Skeletal muscle tissue (tissue), 4 donors: ENCODE measurements around the gene HMCN2. TPM values are rescaled to one million over a fixed set of nuclear protein-coding genes. Genes with fewer than 3 reads are reported as not detected.

ENCODE experiments used
- H3K27ac ChIP-seq: one replicate; pipeline ENCODE4 v1.7.0; 2013; ENCODE audit warnings: mild to moderate bottlenecking, low read depth, low read length, inconsistent platforms
- H3K27me3 ChIP-seq, 3 donors: one replicate each; pipeline ENCODE4 v1.7.0; 2013; ENCODE audit warnings: low read length in 3 of 3; ENCODE audit not compliant: control insufficient read depth in 3 of 3, insufficient read depth in 3 of 3
- H3K36me3 ChIP-seq, 3 donors: one replicate each; pipeline ENCODE4 v1.7.0; 2013; ENCODE audit warnings: low read length in 3 of 3; ENCODE audit not compliant: control insufficient read depth in 3 of 3, insufficient read depth in 3 of 3
- H3K4me1 ChIP-seq, 3 donors: one replicate each; pipeline ENCODE4 v1.7.0; 2013; ENCODE audit warnings: low read length in 3 of 3, mild to moderate bottlenecking in 3 of 3; ENCODE audit not compliant: control insufficient read depth in 3 of 3, insufficient read depth in 3 of 3
- H3K4me3 ChIP-seq, 3 donors: one replicate each; pipeline ENCODE4 v1.7.0; 2013; ENCODE audit warnings: low read length in 3 of 3
- H3K9ac ChIP-seq, 3 donors: one replicate each; pipeline ENCODE4 v1.7.0; 2013; ENCODE audit warnings: low read length in 3 of 3, mild to moderate bottlenecking in 3 of 3, moderate library complexity in 2 of 3, low read depth in 1 of 3
- H3K9me3 ChIP-seq, 3 donors: one replicate each; pipeline ENCODE4 v1.7.0; 2013; ENCODE audit warnings: low read length in 3 of 3; ENCODE audit not compliant: control insufficient read depth in 3 of 3
- total RNA-seq: library from RNA; depleted of rRNA; stranded (reverse); fragments of >200 nt; gene quantifications from one replicate; pipeline ENCODE4 v1.2.3, GENCODE V29; 2014
- donor health status: Osteomylitis.

Gene HMCN2
- total RNA-seq, 1 donor from 2014 or later: 12.5 TPM

DNA sequence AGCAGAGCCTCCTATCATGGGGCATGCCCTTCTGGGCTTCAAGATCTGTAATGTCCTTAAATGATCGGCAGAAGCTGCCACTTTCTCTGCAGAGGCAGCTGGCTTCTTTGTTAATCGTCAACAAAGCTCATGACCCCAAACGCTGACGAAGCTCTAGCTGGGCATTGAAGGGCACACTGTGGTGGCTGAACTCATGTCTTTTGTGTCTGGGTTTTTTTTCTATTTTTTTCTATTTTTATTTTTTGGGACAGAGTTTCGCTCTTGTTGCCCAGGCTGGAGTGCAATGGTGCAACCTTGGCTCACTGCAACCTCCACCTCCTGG lies 114.0 kb downstream of the HMCN2 start:
- Histone ChIP-seq H3K9me3 (no peaks in the 10 kb centered on the region), H3K4me1 (no peaks in the 10 kb centered on the region), H3K36me3 (peaks cover 0 to 2% (median 0%) of the 10 kb centered on the region in 3 donors), H3K27me3 (peaks cover 0 to 5% (median 0%) of the 10 kb centered on the region in 3 donors), H3K27ac (no peak overlapping the region), H3K4me3 (no peak overlapping the region), H3K9ac (no peak overlapping the region)

DNA sequence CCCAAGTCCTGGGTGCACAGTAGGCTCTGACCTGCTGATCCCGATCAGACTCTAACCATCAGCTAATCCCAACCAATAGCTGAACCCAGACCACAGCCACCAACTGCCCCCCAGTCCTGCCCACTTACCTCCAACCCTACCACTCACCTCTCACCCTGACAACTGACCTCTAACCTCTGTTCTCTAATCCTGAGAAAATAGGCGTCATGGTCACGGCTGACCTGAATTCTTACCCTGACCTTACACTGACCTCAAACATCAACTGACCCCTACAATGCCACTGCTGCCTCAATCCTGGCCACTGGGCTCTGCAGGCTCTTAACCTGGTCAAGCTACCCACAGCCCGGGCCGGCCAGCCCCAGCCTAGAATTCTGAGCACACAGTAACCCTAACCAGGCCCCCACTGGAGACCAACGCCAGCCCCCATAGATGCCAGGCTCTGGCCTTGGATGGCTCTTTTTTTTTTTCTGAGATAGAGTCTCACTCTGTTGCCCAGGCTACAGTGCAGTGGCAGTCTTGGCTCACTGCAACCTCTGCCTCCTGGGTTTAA lies 115.4 kb downstream of the HMCN2 start:
- no peaks in the 10 kb centered on the region for H3K9me3 ChIP-seq
- H3K27me3 ChIP-seq: peaks cover 0 to 8% (median 2%) of the 10 kb centered on the region in 3 donors
- no peaks in the 10 kb centered on the region for H3K36me3 ChIP-seq
- H3K9ac ChIP-seq: no peak overlapping the region
- no peak overlapping the region for H3K27ac ChIP-seq
- H3K4me3 ChIP-seq: no peak overlapping the region
- H3K4me1 ChIP-seq: no peaks in the 10 kb centered on the region

DNA sequence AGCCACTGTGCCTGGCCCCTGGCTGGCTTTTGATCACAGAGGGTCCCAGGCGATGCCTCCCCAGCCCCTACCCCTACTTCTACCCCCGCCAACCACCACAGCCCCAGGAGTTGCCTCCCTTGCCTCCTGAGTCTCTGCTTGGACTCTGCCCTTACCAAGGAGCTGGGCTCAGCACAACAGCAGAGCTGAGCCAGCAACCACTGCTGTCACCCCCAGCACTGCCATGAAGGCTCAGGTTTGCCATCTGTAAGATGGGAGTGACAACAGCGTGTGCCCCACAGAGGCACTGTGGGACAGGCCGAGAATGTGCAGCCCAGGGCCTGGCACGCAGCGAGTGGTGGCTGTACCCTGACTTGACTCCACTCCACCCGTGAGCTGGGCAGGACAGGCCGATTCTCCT lies 116.1 kb downstream of the HMCN2 start:
- Histone ChIP-seq H3K27me3 (peaks cover 0 to 8% (median 2%) of the 10 kb centered on the region in 3 donors), H3K9me3 (no peaks in the 10 kb centered on the region), H3K4me1 (no peaks in the 10 kb centered on the region), H3K27ac (no peak overlapping the region), H3K4me3 (no peak overlapping the region), H3K9ac (no peak overlapping the region), H3K36me3 (no peaks in the 10 kb centered on the region)

DNA sequence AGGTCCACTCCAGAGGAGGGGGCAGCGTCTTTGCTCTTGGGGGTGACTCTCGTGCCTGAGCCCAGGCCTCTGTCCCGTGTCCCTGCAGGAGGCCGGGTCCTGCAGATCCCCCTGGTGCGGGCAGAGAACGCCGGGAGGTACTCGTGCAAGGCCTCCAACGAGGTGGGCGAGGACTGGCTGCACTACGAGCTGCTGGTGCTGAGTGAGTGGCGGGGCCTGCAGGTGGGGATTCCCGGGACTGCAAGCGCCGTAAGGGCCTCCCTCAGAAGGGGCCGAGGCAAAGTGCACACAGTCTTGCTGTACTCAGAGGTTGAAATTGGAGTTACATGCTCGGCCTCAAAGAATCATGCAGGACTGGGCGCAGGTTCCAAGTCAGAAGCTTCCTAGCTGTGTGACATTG lies 116.5 kb downstream of the HMCN2 start:
- H3K4me3 ChIP-seq: no peak overlapping the region
- H3K4me1 ChIP-seq: no peaks in the 10 kb centered on the region
- no peak overlapping the region for H3K9ac ChIP-seq
- no peaks in the 10 kb centered on the region for H3K9me3 ChIP-seq
- peaks cover 0 to 8% (median 2%) of the 10 kb centered on the region in 3 donors for H3K27me3 ChIP-seq
- H3K36me3 ChIP-seq: peaks cover 0 to 2% (median 0%) of the 10 kb centered on the region in 3 donors
- H3K27ac ChIP-seq: no peak overlapping the region

DNA sequence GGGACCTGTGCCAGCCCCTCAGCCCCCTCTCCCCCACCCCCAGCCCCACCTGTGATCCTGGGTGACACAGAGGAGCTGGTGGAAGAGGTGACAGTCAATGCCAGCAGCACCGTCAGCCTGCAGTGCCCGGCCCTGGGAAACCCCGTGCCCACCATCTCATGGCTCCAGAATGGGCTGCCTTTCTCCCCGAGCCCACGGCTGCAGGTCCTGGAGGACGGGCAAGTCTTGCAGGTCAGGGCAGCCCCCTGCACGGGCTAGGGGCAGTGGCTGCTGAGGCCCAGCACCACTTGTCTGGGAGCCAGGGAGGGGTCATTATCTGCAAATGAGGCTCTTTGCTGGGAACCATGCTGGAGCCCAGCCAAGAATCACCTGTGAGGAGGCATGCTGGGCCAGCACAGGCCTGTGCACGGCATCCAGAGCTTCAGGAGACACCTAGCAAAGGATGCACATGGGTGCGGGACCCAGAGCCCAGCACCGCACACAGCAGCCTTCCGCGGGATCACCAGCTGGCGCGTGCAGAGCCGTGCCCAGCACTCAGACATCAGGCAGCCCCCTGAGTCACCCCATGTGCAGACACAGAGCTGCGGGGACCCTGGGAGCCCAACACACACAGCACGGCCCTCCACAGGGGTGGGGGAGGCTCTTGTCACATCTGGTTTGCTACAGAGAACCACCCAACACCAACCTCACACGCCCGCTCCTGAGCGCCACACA lies 117.2 kb downstream of the HMCN2 start:
- H3K36me3 ChIP-seq: peaks cover 0 to 2% (median 0%) of the 10 kb centered on the region in 3 donors
- H3K9ac ChIP-seq: no peak overlapping the region
- no peaks in the 10 kb centered on the region for H3K9me3 ChIP-seq
- H3K27ac ChIP-seq: no peak overlapping the region
- no peak overlapping the region for H3K4me3 ChIP-seq
- H3K4me1 ChIP-seq: no peaks in the 10 kb centered on the region
- peaks cover 0 to 8% (median 2%) of the 10 kb centered on the region in 3 donors for H3K27me3 ChIP-seq

DNA sequence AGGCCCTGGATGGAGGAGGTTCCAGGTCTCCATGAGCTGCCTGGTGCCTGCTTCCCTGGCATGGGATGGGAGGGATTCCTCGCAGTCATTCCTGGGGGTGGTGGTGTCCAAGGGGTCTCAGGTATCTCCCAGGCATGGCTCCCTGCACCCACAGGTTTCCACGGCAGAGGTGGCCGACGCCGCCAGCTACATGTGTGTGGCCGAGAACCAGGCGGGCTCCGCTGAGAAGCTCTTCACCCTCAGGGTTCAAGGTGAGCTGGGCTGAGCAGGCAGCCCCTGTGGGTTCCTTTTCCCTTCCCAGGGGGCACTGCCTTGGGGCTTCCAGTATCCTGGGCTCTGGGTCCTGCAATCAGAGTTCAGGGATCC lies 117.8 kb downstream of the HMCN2 start:
- H3K4me1 ChIP-seq: no peaks in the 10 kb centered on the region
- no peak overlapping the region for H3K27ac ChIP-seq
- H3K4me3 ChIP-seq: no peak overlapping the region
- peaks cover 0 to 8% (median 2%) of the 10 kb centered on the region in 3 donors for H3K27me3 ChIP-seq
- peaks cover 0 to 2% (median 0%) of the 10 kb centered on the region in 3 donors for H3K36me3 ChIP-seq
- H3K9me3 ChIP-seq: no peaks in the 10 kb centered on the region
- H3K9ac ChIP-seq: no peak overlapping the region

DNA sequence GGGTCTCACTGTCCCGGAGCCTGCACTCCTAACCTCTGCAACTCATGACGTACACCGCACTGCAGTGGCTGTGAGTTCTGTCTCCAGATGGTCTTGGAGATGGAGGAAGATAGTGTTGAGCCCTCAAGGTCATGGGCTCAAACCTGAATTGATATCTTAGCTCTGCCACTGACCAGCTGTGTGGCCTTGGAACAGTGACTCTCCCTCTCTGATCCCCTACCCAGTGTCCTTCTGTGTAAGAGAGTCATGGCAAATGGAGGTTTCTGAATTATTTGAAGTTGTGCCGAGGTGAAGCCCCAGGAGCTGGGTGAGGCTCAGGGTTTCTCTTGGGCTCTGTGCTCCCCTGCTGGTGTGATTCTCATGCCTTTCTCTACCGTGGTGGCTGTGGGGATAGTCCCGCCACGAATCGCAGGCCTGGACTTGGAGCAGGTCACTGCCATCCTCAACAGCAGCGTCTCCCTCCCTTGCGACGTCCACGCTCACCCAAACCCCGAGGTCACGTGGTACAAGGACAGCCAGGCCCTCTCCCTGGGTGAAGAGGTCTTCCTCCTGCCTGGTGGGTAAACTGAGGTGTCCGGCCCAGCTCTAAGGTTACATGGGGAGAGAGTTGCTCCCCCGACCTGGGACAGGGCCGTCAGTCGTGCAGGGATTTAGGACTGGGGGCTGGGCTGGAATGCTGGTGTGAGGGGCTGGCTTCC lies 118.6 kb downstream of the HMCN2 start:
- H3K27me3 ChIP-seq: peaks cover 0 to 8% (median 2%) of the 10 kb centered on the region in 3 donors
- H3K9me3 ChIP-seq: no peaks in the 10 kb centered on the region
- no peaks in the 10 kb centered on the region for H3K4me1 ChIP-seq
- H3K4me3 ChIP-seq: no peak overlapping the region
- H3K36me3 ChIP-seq: peaks cover 0 to 2% (median 0%) of the 10 kb centered on the region in 3 donors
- H3K27ac ChIP-seq: no peak overlapping the region
- H3K9ac ChIP-seq: no peak overlapping the region

DNA sequence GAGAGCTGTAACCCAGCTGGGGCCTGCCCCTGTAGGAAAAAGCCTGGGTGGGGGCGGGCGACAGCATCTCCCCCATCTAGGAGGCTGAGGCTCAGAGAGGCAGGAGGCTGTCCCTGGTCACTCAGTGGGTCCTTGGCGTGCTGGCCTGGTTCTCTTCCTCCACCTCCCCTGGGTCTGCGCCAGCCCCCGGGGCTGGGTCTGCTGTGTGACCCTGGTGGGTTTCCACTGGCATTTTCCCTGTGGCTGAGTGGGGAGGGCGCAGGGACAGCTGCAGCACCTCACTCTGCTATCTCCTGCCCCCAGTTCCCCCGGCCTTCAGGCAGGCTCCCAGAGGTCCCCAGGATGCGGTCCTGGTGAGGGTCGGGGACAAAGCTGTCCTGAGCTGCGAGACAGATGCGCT lies 119.7 kb downstream of the HMCN2 start:
- Histone ChIP-seq H3K4me1 (no peaks in the 10 kb centered on the region), H3K36me3 (peaks cover 0 to 2% (median 0%) of the 10 kb centered on the region in 3 donors), H3K27ac (no peak overlapping the region), H3K9ac (no peak overlapping the region), H3K27me3 (peaks cover 0 to 8% (median 2%) of the 10 kb centered on the region in 3 donors), H3K4me3 (no peak overlapping the region), H3K9me3 (no peaks in the 10 kb centered on the region)

DNA sequence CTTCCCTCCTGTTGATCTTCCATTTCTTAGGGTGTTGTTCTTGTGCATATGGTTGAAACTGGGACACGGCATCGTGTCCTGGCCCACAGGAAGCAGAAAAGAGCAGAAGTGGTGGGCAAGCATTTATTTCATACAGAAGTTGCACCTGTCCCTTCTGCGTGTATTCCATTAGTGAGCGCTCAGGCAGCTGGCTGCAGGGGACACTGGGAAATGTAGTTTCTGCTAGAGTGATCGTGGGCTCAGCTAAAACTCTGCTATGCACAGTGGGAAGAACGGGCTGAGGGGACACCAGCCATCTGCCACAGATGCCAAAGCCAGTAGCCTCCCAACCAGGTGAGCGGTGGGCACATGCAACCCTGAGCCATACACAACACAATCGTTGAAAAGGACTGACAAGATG lies 121.8 kb downstream of the HMCN2 start:
- no peaks in the 10 kb centered on the region for H3K4me1 ChIP-seq
- no peak overlapping the region for H3K27ac ChIP-seq
- H3K9me3 ChIP-seq: no peaks in the 10 kb centered on the region
- no peak overlapping the region for H3K4me3 ChIP-seq
- H3K27me3 ChIP-seq: peaks cover 0 to 9% (median 8%) of the 10 kb centered on the region in 3 donors
- no peak overlapping the region for H3K9ac ChIP-seq
- peaks cover 0 to 2% (median 0%) of the 10 kb centered on the region in 3 donors for H3K36me3 ChIP-seq

DNA sequence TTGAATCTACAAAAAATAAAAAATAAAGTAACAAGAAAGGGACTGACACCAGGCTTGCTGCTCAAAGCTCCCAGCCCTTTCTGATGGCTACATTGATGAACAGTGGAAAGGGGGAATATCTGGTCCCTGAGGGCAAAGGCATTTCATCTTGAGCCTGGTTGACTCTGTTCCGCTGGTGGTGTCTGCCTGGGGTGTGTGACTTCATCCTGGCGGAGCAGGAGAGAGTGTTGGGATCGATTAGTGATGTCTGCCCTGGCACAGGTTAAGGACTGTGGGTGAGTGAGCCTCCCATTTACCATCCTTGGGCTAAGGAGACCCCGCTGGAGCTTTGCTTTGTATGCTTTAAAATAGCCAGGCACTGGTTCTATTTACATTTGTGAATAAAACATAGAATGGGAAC lies 122.3 kb downstream of the HMCN2 start:
- H3K4me1 ChIP-seq: no peaks in the 10 kb centered on the region
- H3K9ac ChIP-seq: no peak overlapping the region
- H3K36me3 ChIP-seq: peaks cover 0 to 2% (median 0%) of the 10 kb centered on the region in 3 donors
- no peak overlapping the region for H3K27ac ChIP-seq
- H3K9me3 ChIP-seq: no peaks in the 10 kb centered on the region
- peaks cover 0 to 9% (median 8%) of the 10 kb centered on the region in 3 donors for H3K27me3 ChIP-seq
- H3K4me3 ChIP-seq: no peak overlapping the region
